Activated CD4-positive, alpha-beta T cell treated with anti-CD3 and anti-CD28 coated beads, Interleukin-2, amount 10 ng/mL, durations not matched to agents 24 days and 14 days (primary cell): ENCODE data around the gene COG8. TPM values are rescaled to one million over a fixed set of nuclear protein-coding genes. Genes with fewer than 3 reads are reported as not detected.
"Not testable (repeated sequence)": the region's sequence is repeated elsewhere in the genome, so short reads cannot be mapped to it uniquely, and the experiment has no call there.

ENCODE experiments used
- DNase-seq: peaks from one replicate; pipeline ENCODE4 v3.0.0; 2022
- H3K27ac Mint-ChIP-seq: one replicate; pipeline ENCODE4 v1.8.0; 2022; ENCODE audit warnings: mild to moderate bottlenecking, mixed read lengths
- H3K27me3 Mint-ChIP-seq: one replicate; pipeline ENCODE4 v1.8.0; 2022; ENCODE audit warnings: mixed read lengths
- H3K36me3 Mint-ChIP-seq: one replicate; pipeline ENCODE4 v1.8.0; 2022; ENCODE audit warnings: low read depth, mild to moderate bottlenecking, mixed read lengths
- H3K4me1 Mint-ChIP-seq: one replicate; pipeline ENCODE4 v1.8.0; 2021; ENCODE audit warnings: mixed read lengths
- H3K4me3 Mint-ChIP-seq: one replicate; pipeline ENCODE4 v1.8.0; 2022; ENCODE audit warnings: mild to moderate bottlenecking, moderate library complexity, mixed read lengths
- H3K9me3 Mint-ChIP-seq: one replicate; pipeline ENCODE4 v1.8.0; 2021; ENCODE audit warnings: mixed read lengths
- intact Hi-C: fragments of 100-400 bp; cut with micrococcal nuclease; formaldehyde crosslinking; loops from one replicate; pipeline ENCODE4 v1.15.1; 2023
- total RNA-seq: library from RNA; stranded (reverse); gene quantifications from 2 replicates; pipeline ENCODE4 v1.2.3, GENCODE V29; 2022

The COG8 gene
- total RNA-seq, 1 donor from 2014 or later: 44.6 TPM

- H3K36me3 Mint-ChIP-seq: peaks cover 71% of the 10 kb centered on the region
- H3K4me3 Mint-ChIP-seq: no peak overlapping the region
- intact Hi-C loops: no loop called here
- H3K27ac Mint-ChIP-seq: peak overlapping the region; percentile 79
- no peak for DNase-seq
- no peaks in the 10 kb centered on the region for H3K27me3 Mint-ChIP-seq
- peaks cover 19% of the 10 kb centered on the region for H3K4me1 Mint-ChIP-seq
- no peaks in the 10 kb centered on the region for H3K9me3 Mint-ChIP-seq
These were observed 26.5 kb upstream of the COG8 start for GRCh38 chr16:69365901-69366300.

GRCh38 chr16:69364088-69364487, 24.7 kb upstream of the COG8 start:
- Mint-ChIP-seq H3K9me3 (no peaks in the 10 kb centered on the region), H3K4me1 (peaks cover 17% of the 10 kb centered on the region), H3K27me3 (no peaks in the 10 kb centered on the region), H3K36me3 (peaks cover 61% of the 10 kb centered on the region), H3K4me3 (no peak overlapping the region), H3K27ac (no peak overlapping the region)
- no peak for DNase-seq
- intact Hi-C loops: no loop called here

- Mint-ChIP-seq H3K27me3 (no peaks in the 10 kb centered on the region), H3K4me3 (no peak overlapping the region), H3K4me1 (peaks cover 17% of the 10 kb centered on the region), H3K9me3 (no peaks in the 10 kb centered on the region), H3K36me3 (peaks cover 57% of the 10 kb centered on the region), H3K27ac (no peak overlapping the region)
- DNase-seq: no peak
- intact Hi-C loops: no loop called here
These were observed 23.9 kb upstream of the COG8 start for GRCh38 chr16:69363281-69363717.

- H3K9me3 Mint-ChIP-seq, H3K4me3 Mint-ChIP-seq, H3K27ac Mint-ChIP-seq, H3K27me3 Mint-ChIP-seq, H3K4me1 Mint-ChIP-seq, DNase-seq, intact Hi-C loops: not testable (repeated sequence)
- peaks cover 43% of the 10 kb centered on the region for H3K36me3 Mint-ChIP-seq
These were observed 20.7 kb upstream of the COG8 start for GRCh38 chr16:69360070-69360469.

- H3K4me3 Mint-ChIP-seq: no peak within 1 kb of the TSS
- DNase-seq: no peak
- peaks cover 2% of the 10 kb centered on the region for H3K4me1 Mint-ChIP-seq
- H3K27ac Mint-ChIP-seq: no peak within 1 kb of the TSS
- no peaks in the 10 kb centered on the region for H3K27me3 Mint-ChIP-seq
- peaks cover 42% of the 10 kb centered on the region for H3K36me3 Mint-ChIP-seq
- intact Hi-C loops: no loop called here
- H3K9me3 Mint-ChIP-seq: no peaks in the 10 kb centered on the region
These were observed 12.1 kb upstream of the COG8 start, which contains the start of gene TMED6 for GRCh38 chr16:69351309-69352027. Gene TMED6 (minus strand): TSS chr16:69351786. CDS start chr16:69351753, 33 bp downstream.

GRCh38 chr16:69350536-69351133, 11.3 kb upstream of the COG8 start:
- Mint-ChIP-seq H3K9me3 (no peaks in the 10 kb centered on the region), H3K4me1 (peaks cover 2% of the 10 kb centered on the region), H3K27me3 (no peaks in the 10 kb centered on the region), H3K27ac (no peak overlapping the region), H3K36me3 (peaks cover 38% of the 10 kb centered on the region), H3K4me3 (no peak overlapping the region)
- intact Hi-C loops: no loop called here
- DNase-seq: no peak

GRCh38 chr16:69349536-69349935, 10.2 kb upstream of the COG8 start:
- Mint-ChIP-seq H3K36me3 (peaks cover 38% of the 10 kb centered on the region), H3K4me3 (no peak overlapping the region), H3K27ac (no peak overlapping the region), H3K9me3 (no peaks in the 10 kb centered on the region), H3K4me1 (no peaks in the 10 kb centered on the region), H3K27me3 (no peaks in the 10 kb centered on the region)
- DNase-seq: no peak
- intact Hi-C loops: no loop called here

- H3K27me3 Mint-ChIP-seq: no peaks in the 10 kb centered on the region
- no peaks in the 10 kb centered on the region for H3K9me3 Mint-ChIP-seq
- no peaks in the 10 kb centered on the region for H3K4me1 Mint-ChIP-seq
- DNase-seq: no peak
- peaks cover 46% of the 10 kb centered on the region for H3K36me3 Mint-ChIP-seq
- H3K27ac Mint-ChIP-seq: no peak overlapping the region
- no peak overlapping the region for H3K4me3 Mint-ChIP-seq
- intact Hi-C loops: no loop called here
These were observed 8.9 kb upstream of the COG8 start for GRCh38 chr16:69348222-69348621.

GRCh38 chr16:69346683-69347082, 7.3 kb upstream of the COG8 start:
- H3K36me3 Mint-ChIP-seq: peaks cover 51% of the 10 kb centered on the region
- H3K4me3 Mint-ChIP-seq: no peak overlapping the region
- no peaks in the 10 kb centered on the region for H3K27me3 Mint-ChIP-seq
- peaks cover 5% of the 10 kb centered on the region for H3K4me1 Mint-ChIP-seq
- intact Hi-C loops: no loop called here
- no peaks in the 10 kb centered on the region for H3K9me3 Mint-ChIP-seq
- no peak for DNase-seq
- H3K27ac Mint-ChIP-seq: peak overlapping the region; percentile 20

GRCh38 chr16:69345923-69346322, 6.6 kb upstream of the COG8 start:
- Mint-ChIP-seq H3K36me3 (peaks cover 55% of the 10 kb centered on the region), H3K27me3 (no peaks in the 10 kb centered on the region), H3K27ac (no peak overlapping the region), H3K4me3 (no peak overlapping the region), H3K4me1 (peaks cover 12% of the 10 kb centered on the region), H3K9me3 (no peaks in the 10 kb centered on the region)
- no peak for DNase-seq
- intact Hi-C loops: no loop called here

GRCh38 chr16:69344171-69344570, 4.8 kb upstream of the COG8 start:
- no peak overlapping the region for H3K4me3 Mint-ChIP-seq
- no peaks in the 10 kb centered on the region for H3K9me3 Mint-ChIP-seq
- intact Hi-C loops: no loop called here
- H3K27me3 Mint-ChIP-seq: no peaks in the 10 kb centered on the region
- DNase-seq: no peak
- H3K27ac Mint-ChIP-seq: no peak overlapping the region
- peaks cover 23% of the 10 kb centered on the region for H3K4me1 Mint-ChIP-seq
- peaks cover 66% of the 10 kb centered on the region for H3K36me3 Mint-ChIP-seq

- Mint-ChIP-seq H3K27ac (peak overlapping the region; percentile 99), H3K27me3 (no peaks in the 10 kb centered on the region), H3K4me3 (peak overlapping the region; percentile 98), H3K4me1 (peaks cover 40% of the 10 kb centered on the region), H3K9me3 (no peaks in the 10 kb centered on the region), H3K36me3 (peaks cover 68% of the 10 kb centered on the region)
- intact Hi-C loops: no loop called here
- no peak for DNase-seq
These were observed 806 bp upstream of the COG8 start for GRCh38 chr16:69340095-69340644.

GRCh38 chr16:69338557-69339288, 641 bp downstream of the COG8 start:
- peaks cover 73% of the 10 kb centered on the region for H3K36me3 Mint-ChIP-seq
- peak overlapping the region; percentile 98 for H3K4me3 Mint-ChIP-seq
- H3K9me3 Mint-ChIP-seq: no peaks in the 10 kb centered on the region
- peak overlapping the region; percentile 87 for H3K27ac Mint-ChIP-seq
- intact Hi-C loops: loop anchor here (1.0 to 10.0 kb wide), 6 partner anchors 8 to 1674 kb away; partner anchors contain the start of genes ACD, C16orf86, CYB5B and ENKD1
- no peak for DNase-seq
- no peaks in the 10 kb centered on the region for H3K27me3 Mint-ChIP-seq
- H3K4me1 Mint-ChIP-seq: peaks cover 43% of the 10 kb centered on the region

GRCh38 chr16:69334696-69335095, 4.7 kb downstream of the COG8 start:
- H3K9me3 Mint-ChIP-seq: no peaks in the 10 kb centered on the region
- no peaks in the 10 kb centered on the region for H3K27me3 Mint-ChIP-seq
- peaks cover 26% of the 10 kb centered on the region for H3K4me1 Mint-ChIP-seq
- H3K4me3 Mint-ChIP-seq: no peak overlapping the region
- H3K36me3 Mint-ChIP-seq: peaks cover 56% of the 10 kb centered on the region
- intact Hi-C loops: loop anchor here (10.0 kb wide), 2 partner anchors 230 to 1670 kb away; partner anchors contain the start of genes ACD, C16orf86, ENKD1 and NFAT5
- no peak overlapping the region for H3K27ac Mint-ChIP-seq
- no peak for DNase-seq
